GM12875 (cell line): ENCODE measurements around the gene DNAH6.

Experiments used
- H3K4me3 ChIP-seq: one replicate; pipeline ENCODE4 v1.5.1; 2011; ENCODE audit warnings: low read depth, low read length, control low read depth
- CTCF ChIP-seq: IDR thresholded peaks from 2 replicates; pipeline ENCODE4 v1.5.1; 2011; ENCODE audit warnings: low read depth, mild to moderate bottlenecking, control low read depth, inconsistent platforms, low read length, moderate library complexity, borderline replicate concordance; ENCODE audit not compliant: insufficient read depth

Gene DNAH6

GRCh38 chr2:84832772-84833461, 316.6 kb downstream of the DNAH6 start:
- H3K4me3 ChIP-seq, result no peak overlapping the region
- TF ChIP-seq CTCF, result no peak

- TF ChIP-seq CTCF, result no peak
- H3K4me3 ChIP-seq, result no peak overlapping the region
Observed at GRCh38 chr2:84833481-84834150, 317.3 kb downstream of the DNAH6 start.

GRCh38 chr2:84836215-84836614, 319.9 kb downstream of the DNAH6 start:
- H3K4me3 ChIP-seq, result no peak overlapping the region
- no peak for TF ChIP-seq CTCF

GRCh38 chr2:84838434-84839145, 322.3 kb downstream of the DNAH6 start:
- H3K4me3 ChIP-seq, result no peak overlapping the region
- no peak for TF ChIP-seq CTCF

- TF ChIP-seq CTCF, result no peak
- no peak overlapping the region for H3K4me3 ChIP-seq
Observed at GRCh38 chr2:84839851-84840250, 323.6 kb downstream of the DNAH6 start.

- TF ChIP-seq CTCF, result no peak
- no peak overlapping the region for H3K4me3 ChIP-seq
Observed at GRCh38 chr2:84840306-84840705, 324.0 kb downstream of the DNAH6 start.
